Gastroesophageal sphincter (tissue), 3 donors: ENCODE measurements around the gene DTHD1.

ENCODE experiments used
- EP300 ChIP-seq: sonication (generic); formaldehyde crosslinking; IDR thresholded peaks from one replicate; pipeline ENCODE4 v1.6.1; 2017; ENCODE audit warnings: antibody characterized with exemption, mild to moderate bottlenecking
- POLR2A ChIP-seq, 2 donors: fragments of 450-650 bp; IDR thresholded peaks; one replicate each; pipeline ENCODE4 v1.6.1; 2017; ENCODE audit warnings: antibody characterized with exemption in 2 of 2, mild to moderate bottlenecking in 2 of 2, moderate library complexity in 1 of 2
- POLR2AphosphoS5 ChIP-seq: sonication (generic); formaldehyde crosslinking; IDR thresholded peaks from one replicate; pipeline ENCODE4 v1.6.1; 2017; ENCODE audit warnings: antibody characterized with exemption
- TF ChIP-seq, protein P1 (sequence below), 4 experiments: fragments of 200-600 bp in 2 of 4; fragments of 450-650 bp in 2 of 4; sonication (generic) in 1 of 4; IDR thresholded peaks; one replicate each; pipeline ENCODE4 v1.5.1; 2017 to 2019; ENCODE audit warnings: antibody characterized with exemption in 4 of 4, mild to moderate bottlenecking in 2 of 4, moderate library complexity in 2 of 4

DNA sequence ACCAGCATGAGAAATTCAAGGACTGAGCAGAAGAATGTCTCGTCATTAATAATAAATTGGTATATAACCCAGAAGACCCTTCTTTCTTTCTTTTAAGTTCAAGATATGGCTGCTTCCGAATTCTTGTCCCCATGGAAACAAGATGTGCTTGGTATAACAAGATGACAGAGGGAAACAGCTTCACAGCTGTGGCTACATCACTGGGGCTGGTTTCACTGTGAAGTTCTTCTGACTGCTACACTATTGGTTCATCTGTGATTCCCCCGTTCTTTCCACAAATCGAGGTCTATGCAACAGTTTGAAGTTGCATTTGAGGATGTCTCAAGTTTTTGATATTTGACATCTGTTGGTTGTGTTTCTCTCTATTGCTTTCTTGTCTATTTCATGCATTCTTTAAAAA, 12.3 kb upstream of the DTHD1 start:
- TF ChIP-seq, protein P1, sequence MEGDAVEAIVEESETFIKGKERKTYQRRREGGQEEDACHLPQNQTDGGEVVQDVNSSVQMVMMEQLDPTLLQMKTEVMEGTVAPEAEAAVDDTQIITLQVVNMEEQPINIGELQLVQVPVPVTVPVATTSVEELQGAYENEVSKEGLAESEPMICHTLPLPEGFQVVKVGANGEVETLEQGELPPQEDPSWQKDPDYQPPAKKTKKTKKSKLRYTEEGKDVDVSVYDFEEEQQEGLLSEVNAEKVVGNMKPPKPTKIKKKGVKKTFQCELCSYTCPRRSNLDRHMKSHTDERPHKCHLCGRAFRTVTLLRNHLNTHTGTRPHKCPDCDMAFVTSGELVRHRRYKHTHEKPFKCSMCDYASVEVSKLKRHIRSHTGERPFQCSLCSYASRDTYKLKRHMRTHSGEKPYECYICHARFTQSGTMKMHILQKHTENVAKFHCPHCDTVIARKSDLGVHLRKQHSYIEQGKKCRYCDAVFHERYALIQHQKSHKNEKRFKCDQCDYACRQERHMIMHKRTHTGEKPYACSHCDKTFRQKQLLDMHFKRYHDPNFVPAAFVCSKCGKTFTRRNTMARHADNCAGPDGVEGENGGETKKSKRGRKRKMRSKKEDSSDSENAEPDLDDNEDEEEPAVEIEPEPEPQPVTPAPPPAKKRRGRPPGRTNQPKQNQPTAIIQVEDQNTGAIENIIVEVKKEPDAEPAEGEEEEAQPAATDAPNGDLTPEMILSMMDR (IDR thresholded peaks at IDR 0.05), result no peak
- no peak for TF ChIP-seq POLR2AphosphoS5
- no peak for TF ChIP-seq POLR2A (IDR thresholded peaks at IDR 0.05)
- no peak for TF ChIP-seq EP300
